ENCODE data around the gene TPM2.

TPM2 gene

DNA sequence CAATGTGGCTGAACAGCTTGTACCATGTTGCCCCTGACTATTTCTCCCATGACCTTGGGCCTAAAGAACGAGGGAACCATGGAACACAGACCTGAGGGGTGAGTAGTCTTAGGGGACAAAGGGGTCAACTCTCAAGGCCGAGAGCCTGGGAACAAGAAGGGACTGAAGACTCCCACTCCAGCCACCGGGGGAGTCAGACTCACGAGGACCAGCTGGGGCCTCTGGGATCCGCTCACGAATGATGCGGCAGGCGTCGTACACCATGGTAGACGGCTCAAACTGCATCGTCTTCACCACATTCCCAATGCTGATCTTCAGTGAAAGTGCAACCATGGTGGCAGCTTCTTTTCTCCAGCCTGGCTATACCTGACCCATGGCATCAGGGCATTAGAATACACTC is 35.6 kb upstream of the TPM2 start:
- POLR2A ChIA-PET: interaction anchor here (4.0 to 9.6 kb wide), 2 partner anchors 9 to 35 kb away, joined by 36 to 325 read pairs; partner anchors contain the start of gene TPM2
- TF ChIP-seq, protein P1, sequence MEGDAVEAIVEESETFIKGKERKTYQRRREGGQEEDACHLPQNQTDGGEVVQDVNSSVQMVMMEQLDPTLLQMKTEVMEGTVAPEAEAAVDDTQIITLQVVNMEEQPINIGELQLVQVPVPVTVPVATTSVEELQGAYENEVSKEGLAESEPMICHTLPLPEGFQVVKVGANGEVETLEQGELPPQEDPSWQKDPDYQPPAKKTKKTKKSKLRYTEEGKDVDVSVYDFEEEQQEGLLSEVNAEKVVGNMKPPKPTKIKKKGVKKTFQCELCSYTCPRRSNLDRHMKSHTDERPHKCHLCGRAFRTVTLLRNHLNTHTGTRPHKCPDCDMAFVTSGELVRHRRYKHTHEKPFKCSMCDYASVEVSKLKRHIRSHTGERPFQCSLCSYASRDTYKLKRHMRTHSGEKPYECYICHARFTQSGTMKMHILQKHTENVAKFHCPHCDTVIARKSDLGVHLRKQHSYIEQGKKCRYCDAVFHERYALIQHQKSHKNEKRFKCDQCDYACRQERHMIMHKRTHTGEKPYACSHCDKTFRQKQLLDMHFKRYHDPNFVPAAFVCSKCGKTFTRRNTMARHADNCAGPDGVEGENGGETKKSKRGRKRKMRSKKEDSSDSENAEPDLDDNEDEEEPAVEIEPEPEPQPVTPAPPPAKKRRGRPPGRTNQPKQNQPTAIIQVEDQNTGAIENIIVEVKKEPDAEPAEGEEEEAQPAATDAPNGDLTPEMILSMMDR (IDR thresholded peaks at IDR 0.05; ENCODE audit: insufficient read depth, low read length, missing control alignments): no peak
- CTCF ChIA-PET: interaction anchor here (0.9 to 31.2 kb wide), 3 partner anchors 23 to 121 kb away, joined by 3 to 816 read pairs (median 74); partner anchors contain the start of genes ARHGEF39, TESK1 and TPM2
- H3K4me3 ChIP-seq (ENCODE audit: low read depth, low read length): no peak overlapping the region
- DNase-seq (ENCODE audit: low read depth, low spot score): no peak

GRCh38 chr9:35723908-35724307 is 34.2 kb upstream of the TPM2 start:
- H3K4me3 ChIP-seq (ENCODE audit: low read depth, low read length): no peak overlapping the region
- no peak for DNase-seq (ENCODE audit: low read depth, low spot score)
- ChIA-PET POLR2A (interaction anchor here (0.7 to 9.6 kb wide), 2 partner anchors 11 to 33 kb away, joined by 3 to 325 read pairs; partner anchors contain the start of gene TPM2), CTCF (interaction anchor here (31.2 kb wide), 1 partner anchor 21 kb away, joined by 816 read pairs; the partner anchor contains the start of gene TPM2)
- TF ChIP-seq, protein P1 (IDR thresholded peaks at IDR 0.05; ENCODE audit: insufficient read depth, low read length, missing control alignments): no peak

DNA sequence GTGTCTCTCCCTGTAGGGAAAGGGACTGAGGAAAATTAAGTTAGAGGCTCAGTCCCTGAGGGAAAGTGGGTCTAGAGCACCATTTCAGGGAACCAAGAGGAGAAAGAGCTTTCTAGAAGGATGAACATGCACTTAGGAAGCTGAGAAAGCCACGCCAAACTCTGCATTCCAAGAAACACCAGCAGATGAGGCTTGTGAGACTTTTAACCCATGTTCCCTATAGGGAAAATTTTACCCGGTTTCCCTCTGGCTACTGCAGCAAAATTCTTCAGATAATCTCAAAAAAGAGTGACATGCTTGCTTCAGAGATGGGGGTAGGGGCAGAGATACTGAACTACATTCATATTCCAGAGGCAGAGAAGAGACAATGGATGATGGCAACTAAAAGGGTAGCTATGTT is 33.7 kb upstream of the TPM2 start:
- ChIA-PET POLR2A (interaction anchor here (0.7 kb wide), 1 partner anchor 11 kb away, joined by 3 read pairs; no protein-coding TSS in a partner anchor), CTCF (interaction anchor here (31.2 kb wide), 1 partner anchor 21 kb away, joined by 816 read pairs; the partner anchor contains the start of gene TPM2)
- no peak for DNase-seq (ENCODE audit: low read depth, low spot score)
- TF ChIP-seq, protein P1 (IDR thresholded peaks at IDR 0.05; ENCODE audit: insufficient read depth, low read length, missing control alignments): no peak
- H3K4me3 ChIP-seq (ENCODE audit: low read depth, low read length): no peak overlapping the region

- CTCF ChIA-PET: interaction anchor here (31.2 to 34.3 kb wide), 2 partner anchors 2 to 17 kb away, joined by 816 read pairs; partner anchors contain the start of genes CREB3, TLN1 and TPM2
- no peak overlapping the region for H3K4me3 ChIP-seq (ENCODE audit: low read depth, low read length)
- DNase-seq (ENCODE audit: low read depth, low spot score): no peak
- TF ChIP-seq, protein P1 (IDR thresholded peaks at IDR 0.05; ENCODE audit: insufficient read depth, low read length, missing control alignments): no peak
- POLR2A ChIA-PET: interaction anchor here (1.5 kb wide), 1 partner anchor 9 kb away, joined by 5 read pairs; no protein-coding TSS in a partner anchor
Measured at GRCh38 chr9:35719546-35719945, 29.8 kb upstream of the TPM2 start.

DNA sequence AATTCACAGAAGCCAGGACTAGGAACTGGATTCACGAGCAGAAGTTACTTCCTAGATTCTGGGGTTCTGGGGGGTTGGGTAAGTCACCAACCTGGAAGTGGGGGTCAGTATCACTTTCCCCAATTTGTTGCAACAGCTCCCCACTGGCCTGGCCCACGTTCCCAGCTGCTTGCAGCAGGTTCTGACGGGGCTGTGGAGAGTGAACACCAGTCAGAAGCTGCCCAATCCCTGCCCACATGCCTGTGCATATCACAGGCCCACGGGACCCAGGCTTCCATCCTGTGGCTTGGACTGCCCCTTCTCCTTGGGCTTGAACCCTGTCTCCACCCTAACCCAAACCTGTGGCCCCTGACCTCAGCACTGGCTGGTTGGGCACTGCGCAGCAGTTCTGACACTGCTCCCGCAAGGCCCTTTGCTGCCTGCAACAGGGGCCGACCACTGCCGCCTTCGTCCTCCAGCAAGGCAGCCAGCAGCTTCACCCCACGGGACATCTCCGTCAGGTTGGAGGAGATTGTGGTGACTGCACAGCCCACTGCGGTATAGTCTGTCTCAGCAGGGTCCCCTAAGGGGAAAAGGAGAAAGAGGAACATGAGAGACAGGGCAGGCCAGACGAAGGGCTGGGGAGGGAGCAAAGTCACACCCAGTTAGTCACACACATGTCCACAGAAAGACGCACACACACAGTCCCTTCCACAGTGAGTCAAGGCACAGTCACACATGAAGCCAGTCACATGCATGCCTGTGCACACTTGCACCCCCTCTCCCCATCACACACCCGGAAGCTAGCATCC is 29.2 kb upstream of the TPM2 start:
- DNase-seq (ENCODE audit: low read depth, low spot score): no peak
- POLR2A ChIA-PET: interaction anchor here (1.0 to 4.7 kb wide), 4 partner anchors 8 to 30 kb away, joined by 4 to 36 read pairs (median 5); partner anchors contain the start of gene TPM2
- CTCF ChIA-PET: interaction anchor here (31.2 to 34.3 kb wide), 2 partner anchors 1 to 16 kb away, joined by 816 read pairs; partner anchors contain the start of genes CREB3, TLN1 and TPM2
- no peak overlapping the region for H3K4me3 ChIP-seq (ENCODE audit: low read depth, low read length)
- TF ChIP-seq, protein P1 (IDR thresholded peaks at IDR 0.05; ENCODE audit: insufficient read depth, low read length, missing control alignments): no peak
